ENCODE measurements around the gene MYO1E.

- TF ChIP-seq TAF1 (IDR thresholded peaks at IDR 0.05; ENCODE audit: low read depth): no peak
- no peak for TF ChIP-seq POLR2AphosphoS5 (IDR thresholded peaks at IDR 0.05)
Measured at GRCh38 chr15:59364248-59364647, 8.4 kb downstream of the MYO1E start.
